Type B pancreatic cell (in vitro differentiated cells): ENCODE data around the gene FRMPD1. TPM values are rescaled to one million over a fixed set of nuclear protein-coding genes. Genes with fewer than 3 reads are reported as not detected.

Experiments used
- DNase-seq: peaks from one replicate; pipeline ENCODE4 v3.0.0; 2021; ENCODE audit warnings: mixed read lengths; ENCODE audit not compliant: unreplicated experiment; ENCODE audit errors: extremely low spot score
- H3K27ac Mint-ChIP-seq: 2 replicates; pipeline ENCODE4 v1.8.0; 2021; ENCODE audit warnings: mild to moderate bottlenecking, mixed read lengths
- H3K27me3 Mint-ChIP-seq: 2 replicates; pipeline ENCODE4 v1.8.0; 2021; ENCODE audit warnings: mixed read lengths
- H3K36me3 Mint-ChIP-seq: 2 replicates; pipeline ENCODE4 v1.8.0; 2021; ENCODE audit warnings: mixed read lengths
- H3K4me1 Mint-ChIP-seq: one replicate; pipeline ENCODE4 v1.8.0; 2021; ENCODE audit warnings: mixed read lengths; ENCODE audit not compliant: unreplicated experiment
- H3K4me3 Mint-ChIP-seq: 2 replicates; pipeline ENCODE4 v1.8.0; 2021; ENCODE audit warnings: mild to moderate bottlenecking, mixed read lengths
- H3K9me3 Mint-ChIP-seq: 2 replicates; pipeline ENCODE4 v1.8.0; 2021; ENCODE audit warnings: mixed read lengths
- CTCF ChIP-seq: fragments of 200-600 bp; sonication (generic); conservative IDR thresholded peaks from 2 replicates; pipeline ENCODE4 v1.5.0; 2021; ENCODE audit warnings: antibody characterized with exemption, mild to moderate bottlenecking
- total RNA-seq: library from RNA; stranded (reverse); gene quantifications from 2 replicates; pipeline ENCODE4 v1.2.1, GENCODE V29; 2021; ENCODE audit warnings: low replicate concordance

FRMPD1 gene
- total RNA-seq, 1 donor from 2014 or later: 0.82 TPM

- H3K4me1 Mint-ChIP-seq: no peaks in the 10 kb centered on the region
These were observed 89.4 kb downstream of the FRMPD1 start for GRCh38 chr9:37740128-37740527.

DNA sequence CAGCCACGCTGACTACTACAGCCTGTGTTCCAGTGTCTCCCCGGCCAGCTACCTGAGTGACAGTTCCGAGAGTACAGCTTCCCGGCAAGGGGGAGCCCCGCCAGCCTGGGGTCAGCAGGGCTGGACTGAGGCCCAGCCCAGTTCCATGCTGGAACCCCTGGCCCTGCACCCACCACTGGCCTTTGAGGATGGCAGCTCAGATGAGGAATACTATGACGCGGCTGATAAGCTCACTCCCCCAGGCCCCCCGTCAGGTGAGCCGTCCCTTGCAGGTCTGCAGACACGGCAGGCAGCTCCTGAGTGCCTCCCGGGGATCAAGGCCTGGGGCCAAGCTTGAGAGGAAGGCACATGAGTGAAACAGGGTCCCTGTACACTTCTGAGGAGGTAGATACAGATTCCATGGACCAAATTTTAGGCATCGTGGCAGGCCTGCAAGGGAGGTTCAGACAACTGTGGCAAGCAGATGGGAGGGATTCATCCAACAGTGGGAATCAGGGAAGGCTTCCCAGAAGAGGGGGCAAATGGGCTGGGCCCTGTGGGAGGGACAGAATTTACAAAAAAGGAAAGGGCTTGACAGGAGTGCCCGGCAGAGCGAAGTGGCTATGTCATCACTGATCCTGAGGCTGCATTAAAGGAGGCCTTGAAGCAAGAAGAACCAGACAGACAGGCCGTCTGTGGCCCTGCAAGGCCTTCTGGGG, 90.0 kb downstream of the FRMPD1 start:
- Mint-ChIP-seq H3K4me1 (no peaks in the 10 kb centered on the region), H3K9me3 (no peaks in the 10 kb centered on the region), H3K27ac (no peak overlapping the region), H3K4me3 (no peak overlapping the region), H3K36me3 (no peaks in the 10 kb centered on the region), H3K27me3 (peaks cover 4% of the 10 kb centered on the region)
- no peak for DNase-seq
- TF ChIP-seq CTCF: no peak

More at GRCh38 chr9:37740128-37740527, 89.4 kb downstream of the FRMPD1 start:
- Mint-ChIP-seq H3K36me3 (no peaks in the 10 kb centered on the region), H3K27me3 (peaks cover 9% of the 10 kb centered on the region), H3K27ac (no peak overlapping the region), H3K4me3 (no peak overlapping the region), H3K9me3 (no peaks in the 10 kb centered on the region)
- no peak for DNase-seq
- TF ChIP-seq CTCF: no peak

DNA sequence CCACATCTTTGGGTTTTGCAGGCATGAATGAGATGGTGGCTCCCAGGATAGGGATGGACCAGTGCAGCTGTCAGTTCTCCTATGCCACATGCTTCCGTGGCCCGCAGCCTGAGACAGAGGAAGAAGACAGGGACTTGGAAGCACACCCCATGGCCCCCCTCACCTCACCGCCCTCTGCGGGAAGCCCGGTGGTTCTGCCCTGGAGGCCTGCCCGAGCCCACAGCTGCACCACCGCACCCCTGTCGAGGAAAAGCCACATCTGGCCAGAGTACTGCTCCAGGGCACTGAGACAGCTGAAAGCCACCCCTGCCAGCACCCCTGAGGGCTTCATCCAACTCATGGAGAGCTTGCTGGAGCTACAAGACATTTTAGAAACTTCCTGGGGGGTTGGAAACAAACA, 95.2 kb downstream of the FRMPD1 start:
- Mint-ChIP-seq H3K4me3 (no peak overlapping the region), H3K36me3 (no peaks in the 10 kb centered on the region), H3K27me3 (peaks cover 5% of the 10 kb centered on the region), H3K27ac (no peak overlapping the region), H3K4me1 (no peaks in the 10 kb centered on the region), H3K9me3 (no peaks in the 10 kb centered on the region)
- DNase-seq: no peak
- TF ChIP-seq CTCF: no peak

GRCh38 chr9:37746448-37747270, 95.9 kb downstream of the FRMPD1 start:
- H3K4me1 Mint-ChIP-seq: no peaks in the 10 kb centered on the region
- TF ChIP-seq CTCF: no peak
- no peak overlapping the region for H3K4me3 Mint-ChIP-seq
- H3K9me3 Mint-ChIP-seq: no peaks in the 10 kb centered on the region
- peaks cover 5% of the 10 kb centered on the region for H3K27me3 Mint-ChIP-seq
- no peak for DNase-seq
- no peaks in the 10 kb centered on the region for H3K36me3 Mint-ChIP-seq
- no peak overlapping the region for H3K27ac Mint-ChIP-seq

DNA sequence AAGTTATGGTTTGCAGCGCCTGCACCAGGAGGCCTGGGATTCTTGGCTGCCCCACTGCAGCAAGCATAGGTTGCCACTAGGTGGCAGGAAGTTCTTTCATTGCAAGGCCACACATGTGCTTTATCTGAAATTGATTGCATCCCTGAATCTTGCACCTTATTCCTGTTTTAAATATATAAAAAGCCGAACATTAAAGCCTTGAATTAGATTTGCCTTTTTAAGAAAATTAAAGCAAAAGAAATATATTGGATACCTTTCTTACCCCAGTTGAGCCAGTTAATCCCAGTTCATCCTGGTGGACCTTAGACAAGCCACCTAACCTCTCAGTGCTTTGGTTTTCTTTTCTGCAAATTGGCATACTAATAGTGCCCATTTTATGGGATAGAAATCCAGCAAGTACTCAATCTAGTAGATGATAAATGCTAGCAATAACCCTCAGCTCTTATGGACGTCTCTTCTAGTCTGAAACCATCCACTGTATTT, 96.6 kb downstream of the FRMPD1 start:
- peak; percentile 92 for TF ChIP-seq CTCF
- Mint-ChIP-seq H3K4me3 (no peak overlapping the region), H3K9me3 (no peaks in the 10 kb centered on the region), H3K36me3 (no peaks in the 10 kb centered on the region), H3K27ac (no peak overlapping the region), H3K4me1 (no peaks in the 10 kb centered on the region), H3K27me3 (peaks cover 5% of the 10 kb centered on the region)
- no peak for DNase-seq
